KMS-11 (cell line): ENCODE data around the gene CXADR.

Source experiments
- H2AFZ ChIP-seq: fragments of 200-600 bp; sonication (generic); 2 replicates; pipeline ENCODE4 v1.6.1; 2016; ENCODE audit warnings: antibody characterized with exemption, mixed run types, low read depth
- H3K27ac ChIP-seq: fragments of 200-600 bp; sonication (generic); 2 replicates; pipeline ENCODE4 v1.6.1; 2016; ENCODE audit warnings: mild to moderate bottlenecking, mixed run types
- H3K27me3 ChIP-seq: fragments of 200-600 bp; sonication (generic); 2 replicates; pipeline ENCODE4 v1.6.1; 2017; ENCODE audit warnings: mild to moderate bottlenecking, low read depth, mixed run types, moderate library complexity; ENCODE audit not compliant: insufficient read depth
- H3K36me3 ChIP-seq: fragments of 200-600 bp; sonication (generic); 2 replicates; pipeline ENCODE4 v1.6.1; 2017; ENCODE audit warnings: mild to moderate bottlenecking, mixed run types; ENCODE audit not compliant: insufficient read depth
- H3K4me1 ChIP-seq: fragments of 200-600 bp; sonication (generic); 2 replicates; pipeline ENCODE4 v1.6.1; 2016; ENCODE audit warnings: mild to moderate bottlenecking, low read depth, mixed run types; ENCODE audit not compliant: poor library complexity, severe bottlenecking
- H3K4me2 ChIP-seq: fragments of 200-600 bp; sonication (generic); 2 replicates; pipeline ENCODE4 v1.7.0; 2016; ENCODE audit warnings: mild to moderate bottlenecking, mixed run types
- H3K4me3 ChIP-seq: fragments of 200-600 bp; sonication (generic); IDR thresholded peaks from 2 replicates; pipeline ENCODE4 v1.6.1; 2017; ENCODE audit warnings: low read depth, low read length, mixed read lengths; ENCODE audit not compliant: insufficient read depth
- H3K79me2 ChIP-seq: fragments of 200-600 bp; sonication (generic); 2 replicates; pipeline ENCODE4 v1.6.1; 2016; ENCODE audit warnings: low read depth, mixed run types; ENCODE audit not compliant: insufficient read depth
- H3K9ac ChIP-seq: fragments of 200-600 bp; sonication (generic); 2 replicates; pipeline ENCODE4 v1.6.1; 2016; ENCODE audit warnings: mild to moderate bottlenecking, mixed run types
- H4K20me1 ChIP-seq: fragments of 200-600 bp; sonication (generic); 2 replicates; pipeline ENCODE4 v1.6.1; 2016; ENCODE audit warnings: mild to moderate bottlenecking, mixed run types; ENCODE audit not compliant: insufficient read depth
- TF ChIP-seq, protein P1 (sequence below): fragments of 200-600 bp; sonication (generic); conservative IDR thresholded peaks from 2 replicates; pipeline ENCODE4 v1.6.1; 2017; ENCODE audit warnings: low read depth, mild to moderate bottlenecking, antibody characterized with exemption, low read length, moderate library complexity, mixed read lengths

Gene CXADR

DNA sequence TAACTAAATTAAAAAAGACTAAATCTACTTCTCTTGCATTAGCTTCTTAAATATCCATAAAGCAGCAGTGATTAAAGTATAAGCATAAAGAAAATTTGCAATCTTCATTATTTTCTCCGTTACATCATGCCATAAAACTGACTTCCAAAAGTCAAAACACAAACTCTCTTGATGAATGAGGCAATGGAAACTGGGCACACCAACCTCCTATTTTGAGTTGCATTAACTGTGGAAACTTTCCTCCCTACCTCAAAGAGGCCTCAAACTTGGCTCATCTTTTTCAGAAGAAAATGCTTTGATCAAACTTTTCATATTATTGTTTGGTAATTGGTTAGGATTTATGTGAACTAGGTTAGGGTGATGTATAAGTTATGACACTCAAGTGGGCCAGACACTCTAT, 104.0 kb downstream of the CXADR start:
- no peaks in the 10 kb centered on the region for H3K4me1 ChIP-seq
- H4K20me1 ChIP-seq: no peaks in the 10 kb centered on the region
- H3K4me2 ChIP-seq: no peak overlapping the region
- no peak overlapping the region for H3K27ac ChIP-seq
- H3K9ac ChIP-seq: no peak overlapping the region
- peaks cover 4% of the 10 kb centered on the region for H3K79me2 ChIP-seq
- no peak overlapping the region for H2AFZ ChIP-seq
- TF ChIP-seq, protein P1, sequence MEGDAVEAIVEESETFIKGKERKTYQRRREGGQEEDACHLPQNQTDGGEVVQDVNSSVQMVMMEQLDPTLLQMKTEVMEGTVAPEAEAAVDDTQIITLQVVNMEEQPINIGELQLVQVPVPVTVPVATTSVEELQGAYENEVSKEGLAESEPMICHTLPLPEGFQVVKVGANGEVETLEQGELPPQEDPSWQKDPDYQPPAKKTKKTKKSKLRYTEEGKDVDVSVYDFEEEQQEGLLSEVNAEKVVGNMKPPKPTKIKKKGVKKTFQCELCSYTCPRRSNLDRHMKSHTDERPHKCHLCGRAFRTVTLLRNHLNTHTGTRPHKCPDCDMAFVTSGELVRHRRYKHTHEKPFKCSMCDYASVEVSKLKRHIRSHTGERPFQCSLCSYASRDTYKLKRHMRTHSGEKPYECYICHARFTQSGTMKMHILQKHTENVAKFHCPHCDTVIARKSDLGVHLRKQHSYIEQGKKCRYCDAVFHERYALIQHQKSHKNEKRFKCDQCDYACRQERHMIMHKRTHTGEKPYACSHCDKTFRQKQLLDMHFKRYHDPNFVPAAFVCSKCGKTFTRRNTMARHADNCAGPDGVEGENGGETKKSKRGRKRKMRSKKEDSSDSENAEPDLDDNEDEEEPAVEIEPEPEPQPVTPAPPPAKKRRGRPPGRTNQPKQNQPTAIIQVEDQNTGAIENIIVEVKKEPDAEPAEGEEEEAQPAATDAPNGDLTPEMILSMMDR: no peak
- no peaks in the 10 kb centered on the region for H3K27me3 ChIP-seq
- no peaks in the 10 kb centered on the region for H3K36me3 ChIP-seq
- no peak overlapping the region for H3K4me3 ChIP-seq

DNA sequence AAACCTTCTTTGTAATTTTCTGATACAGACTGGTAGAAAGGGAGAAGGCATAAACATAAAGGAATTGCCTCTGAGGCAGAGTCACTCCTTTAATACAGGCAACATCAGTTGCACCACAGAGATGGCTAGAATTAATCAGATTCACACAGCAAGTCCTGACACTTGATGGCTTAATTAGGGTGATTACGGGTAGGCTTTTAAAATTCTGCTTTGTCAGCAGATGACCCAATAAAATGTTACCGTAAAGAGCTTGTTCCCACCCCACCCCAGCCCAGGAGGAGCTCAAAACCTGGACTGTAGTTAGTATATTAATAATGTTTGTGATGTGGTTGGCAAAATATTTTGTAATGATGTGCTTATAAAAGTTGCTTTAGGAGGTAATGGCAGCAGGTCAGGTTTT, 109.2 kb downstream of the CXADR start:
- H3K4me2 ChIP-seq: no peak overlapping the region
- H3K79me2 ChIP-seq: no peaks in the 10 kb centered on the region
- H3K36me3 ChIP-seq: no peaks in the 10 kb centered on the region
- no peak overlapping the region for H3K27ac ChIP-seq
- H3K27me3 ChIP-seq: no peaks in the 10 kb centered on the region
- no peak overlapping the region for H3K4me3 ChIP-seq
- no peak overlapping the region for H3K9ac ChIP-seq
- H4K20me1 ChIP-seq: no peaks in the 10 kb centered on the region
- TF ChIP-seq, protein P1: no peak
- H2AFZ ChIP-seq: no peak overlapping the region
- H3K4me1 ChIP-seq: no peaks in the 10 kb centered on the region

DNA sequence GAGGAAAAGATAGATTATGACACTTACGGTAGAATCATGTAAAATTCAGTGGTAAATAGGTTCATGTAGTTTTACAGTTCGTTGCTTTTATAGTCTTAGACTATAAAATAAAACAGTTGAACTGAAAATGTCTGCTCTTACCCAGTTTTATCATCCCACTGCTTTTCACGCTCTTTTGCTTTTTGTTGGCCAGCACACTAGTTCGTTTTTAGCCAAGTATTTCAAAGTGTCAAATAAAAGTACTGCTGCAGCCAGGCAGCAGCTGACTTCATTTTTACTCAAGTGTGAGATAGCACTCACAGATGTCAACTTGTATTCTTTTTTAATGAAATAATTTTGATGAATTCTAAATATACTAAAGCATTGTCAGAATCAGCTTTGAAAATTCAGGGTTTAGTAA, 118.4 kb downstream of the CXADR start:
- H4K20me1 ChIP-seq: no peaks in the 10 kb centered on the region
- H3K79me2 ChIP-seq: no peaks in the 10 kb centered on the region
- no peak overlapping the region for H3K4me2 ChIP-seq
- H3K36me3 ChIP-seq: no peaks in the 10 kb centered on the region
- H2AFZ ChIP-seq: no peak overlapping the region
- no peak overlapping the region for H3K4me3 ChIP-seq
- no peak overlapping the region for H3K27ac ChIP-seq
- H3K4me1 ChIP-seq: no peaks in the 10 kb centered on the region
- H3K9ac ChIP-seq: no peak overlapping the region
- no peaks in the 10 kb centered on the region for H3K27me3 ChIP-seq
- TF ChIP-seq, protein P1: no peak

DNA sequence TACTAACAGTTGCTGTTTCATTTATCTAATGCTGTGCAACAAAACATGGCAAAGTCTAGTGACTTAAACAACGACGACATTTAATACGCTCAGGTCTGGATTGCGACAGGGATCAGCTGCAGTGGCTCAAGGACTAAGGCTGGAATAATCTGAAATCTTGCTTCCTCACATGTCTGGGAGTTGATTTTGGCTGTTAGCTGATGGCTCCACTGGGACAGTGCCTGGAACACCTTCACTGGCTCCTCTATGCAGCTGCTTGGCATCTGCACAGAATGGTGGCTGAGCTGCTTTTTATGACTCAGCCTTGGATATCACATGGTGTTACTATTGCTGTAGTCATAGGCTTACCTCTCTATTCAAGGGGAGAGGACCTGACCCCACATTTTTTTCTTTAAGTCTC, 123.9 kb downstream of the CXADR start:
- Histone ChIP-seq H3K27me3 (no peaks in the 10 kb centered on the region), H3K79me2 (no peaks in the 10 kb centered on the region), H4K20me1 (no peaks in the 10 kb centered on the region), H3K36me3 (no peaks in the 10 kb centered on the region), H3K27ac (no peak overlapping the region), H3K4me3 (no peak overlapping the region), H3K4me1 (no peaks in the 10 kb centered on the region), H2AFZ (no peak overlapping the region), H3K4me2 (no peak overlapping the region), H3K9ac (no peak overlapping the region)
- TF ChIP-seq, protein P1: no peak

DNA sequence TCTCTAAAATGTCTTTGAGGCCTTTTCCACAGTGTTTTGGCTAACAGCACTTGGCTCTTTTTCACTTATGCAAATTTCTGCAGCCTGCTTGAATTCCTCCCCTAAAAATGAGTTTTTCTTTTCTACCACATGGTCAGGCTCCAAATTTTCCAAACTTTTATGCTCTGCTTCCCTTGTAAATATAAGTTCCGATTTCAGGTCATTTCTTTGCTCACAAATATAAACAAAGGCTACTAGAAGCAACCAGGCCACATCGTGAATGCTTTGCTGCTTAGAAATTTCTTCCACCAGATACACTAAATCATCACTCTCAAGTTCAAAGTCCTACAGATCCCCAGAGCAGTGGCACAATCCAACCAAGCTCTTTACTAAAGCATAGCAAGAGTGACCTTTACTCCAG, 128.0 kb downstream of the CXADR start:
- Histone ChIP-seq H3K79me2 (no peaks in the 10 kb centered on the region), H3K4me3 (no peak overlapping the region), H3K9ac (no peak overlapping the region), H4K20me1 (no peaks in the 10 kb centered on the region), H3K27me3 (no peaks in the 10 kb centered on the region), H2AFZ (no peak overlapping the region), H3K27ac (no peak overlapping the region), H3K4me1 (no peaks in the 10 kb centered on the region), H3K4me2 (no peak overlapping the region), H3K36me3 (no peaks in the 10 kb centered on the region)
- TF ChIP-seq, protein P1: no peak
